Measurements from ENCODE around the gene SPECC1L.
A peak's percentile ranks its signal among the peaks of the same experiment; 100 is the strongest.
"Not testable (repeated sequence)": the region's sequence is repeated elsewhere in the genome, so short reads cannot be mapped to it uniquely, and the experiment has no call there.

The SPECC1L gene

DNA sequence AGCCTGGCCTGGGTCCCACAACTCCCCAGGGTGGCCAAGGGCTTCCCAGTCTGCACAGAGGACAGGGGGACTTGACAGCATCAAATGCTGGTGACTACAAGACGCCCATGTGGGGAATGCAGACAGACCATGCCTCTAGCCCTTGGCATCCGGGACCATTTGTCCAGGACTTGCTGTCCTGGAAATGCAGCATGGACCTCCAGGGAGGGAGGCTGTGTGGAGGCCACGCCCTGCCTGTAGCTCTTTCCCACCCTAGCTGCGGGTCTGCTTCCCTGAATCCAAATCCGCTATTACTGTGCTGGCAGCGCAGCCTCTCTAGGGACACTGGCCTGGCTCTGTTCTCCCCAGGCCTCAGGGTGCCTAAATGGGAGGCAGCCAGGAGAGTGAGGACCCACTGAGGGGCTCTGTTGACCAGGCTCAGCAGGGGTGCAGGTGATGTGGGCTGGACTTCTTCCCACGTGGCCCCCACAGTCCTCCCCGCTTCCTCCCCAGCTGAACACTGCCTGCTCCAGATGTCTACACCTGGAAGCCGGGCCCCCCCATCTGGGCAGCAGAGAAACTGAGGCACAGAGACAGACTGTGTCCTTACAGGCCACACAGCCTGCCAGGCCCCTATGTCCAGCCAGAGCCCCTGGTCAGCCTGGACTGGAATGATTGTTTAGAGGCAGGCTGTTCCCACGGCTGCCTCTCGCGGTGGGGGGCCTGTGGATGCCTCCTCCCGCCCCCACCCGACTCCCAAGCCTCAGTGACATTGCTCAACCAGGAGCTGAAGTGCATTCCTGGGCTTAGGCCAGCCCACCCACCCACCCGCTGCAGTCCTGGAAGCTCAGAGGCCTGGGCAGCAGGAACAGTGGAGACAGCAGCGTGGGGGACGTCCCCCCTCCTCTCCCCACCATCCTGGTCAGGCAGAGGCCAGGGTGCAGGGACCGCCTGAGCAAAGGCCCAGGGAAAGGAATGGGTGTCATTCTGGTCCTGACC lies 24.8 kb upstream of the SPECC1L start:
- not testable (repeated sequence) for DNase-seq (ENCODE audit: low read depth)

- DNase-seq (ENCODE audit: low read depth), result no peak
Observed at GRCh38 chr22:24247011-24247507, 23.6 kb upstream of the SPECC1L start.

- peak; percentile 15 for DNase-seq (ENCODE audit: low read depth)
Observed at GRCh38 chr22:24247564-24248344, 22.9 kb upstream of the SPECC1L start.

DNA sequence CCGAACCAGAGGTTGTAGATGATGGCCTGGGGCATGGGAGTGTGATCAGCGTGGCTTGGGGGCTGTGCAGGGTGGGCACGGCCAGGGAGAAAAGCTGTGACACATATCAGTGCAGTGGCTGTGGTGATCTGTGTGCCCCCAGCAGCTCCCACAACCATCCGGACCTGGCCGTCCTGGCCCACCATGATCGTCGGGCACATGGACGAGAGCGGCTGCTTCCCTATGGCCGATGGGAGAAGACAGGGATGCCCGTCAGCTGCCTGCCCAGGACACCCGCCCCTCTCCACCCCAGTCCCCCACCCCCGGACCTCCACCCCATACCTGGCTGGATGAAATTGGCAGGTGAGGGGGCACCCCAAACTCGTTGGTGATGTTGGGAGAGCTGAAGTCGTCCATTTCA lies 22.0 kb upstream of the SPECC1L start:
- DNase-seq (ENCODE audit: low read depth), result not testable (repeated sequence)

- DNase-seq (ENCODE audit: low read depth), result not testable (repeated sequence)
Observed at GRCh38 chr22:24249413-24249812, 21.2 kb upstream of the SPECC1L start.

GRCh38 chr22:24251286-24251685 lies 19.3 kb upstream of the SPECC1L start:
- DNase-seq (ENCODE audit: low read depth), result not testable (repeated sequence)

DNA sequence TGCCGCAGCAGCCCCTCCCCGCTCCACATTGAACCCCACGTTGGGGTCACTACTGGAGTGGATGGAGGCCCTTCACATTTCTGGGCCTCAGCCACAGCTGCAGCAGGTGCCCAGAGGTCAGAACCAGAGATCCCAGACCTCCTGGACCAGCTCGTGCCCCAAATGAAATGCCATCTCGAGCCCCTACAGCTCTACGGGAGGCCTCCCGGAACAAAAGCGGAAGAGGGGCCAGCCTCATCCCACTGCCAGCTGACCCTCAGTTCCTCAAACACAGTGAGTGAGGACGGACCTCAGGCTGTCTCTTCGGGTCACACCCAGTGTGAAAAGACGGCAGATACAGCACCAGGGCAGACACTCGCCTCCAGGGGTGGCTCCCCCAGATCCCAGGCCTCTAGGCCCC lies 17.5 kb upstream of the SPECC1L start:
- not testable (repeated sequence) for DNase-seq (ENCODE audit: low read depth)

DNA sequence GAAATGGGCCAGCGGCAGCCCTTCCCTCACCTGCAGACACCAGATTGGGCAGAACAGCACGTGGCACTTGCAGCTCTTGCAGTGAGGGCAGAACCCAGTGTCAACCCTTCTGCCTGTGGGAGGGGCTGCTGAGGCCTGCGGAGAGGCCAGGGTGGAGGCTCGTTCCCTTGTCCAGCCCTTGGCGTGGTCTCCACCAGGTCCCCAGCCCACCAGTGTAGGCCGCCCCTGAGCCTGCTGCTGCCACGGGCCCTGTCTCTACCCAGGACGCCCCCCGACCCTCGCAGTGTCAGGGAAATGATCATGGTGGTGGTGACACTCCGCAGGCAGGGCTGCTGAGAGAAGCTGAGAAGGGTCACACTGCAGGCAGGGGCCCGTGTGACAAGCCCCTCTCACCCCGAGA lies 14.5 kb upstream of the SPECC1L start:
- not testable (repeated sequence) for DNase-seq (ENCODE audit: low read depth)

GRCh38 chr22:24256736-24257135 lies 13.9 kb upstream of the SPECC1L start:
- DNase-seq (ENCODE audit: low read depth), result not testable (repeated sequence)

- DNase-seq (ENCODE audit: low read depth), result peak; percentile 44
Observed at GRCh38 chr22:24259459-24259858, 11.2 kb upstream of the SPECC1L start.

DNA sequence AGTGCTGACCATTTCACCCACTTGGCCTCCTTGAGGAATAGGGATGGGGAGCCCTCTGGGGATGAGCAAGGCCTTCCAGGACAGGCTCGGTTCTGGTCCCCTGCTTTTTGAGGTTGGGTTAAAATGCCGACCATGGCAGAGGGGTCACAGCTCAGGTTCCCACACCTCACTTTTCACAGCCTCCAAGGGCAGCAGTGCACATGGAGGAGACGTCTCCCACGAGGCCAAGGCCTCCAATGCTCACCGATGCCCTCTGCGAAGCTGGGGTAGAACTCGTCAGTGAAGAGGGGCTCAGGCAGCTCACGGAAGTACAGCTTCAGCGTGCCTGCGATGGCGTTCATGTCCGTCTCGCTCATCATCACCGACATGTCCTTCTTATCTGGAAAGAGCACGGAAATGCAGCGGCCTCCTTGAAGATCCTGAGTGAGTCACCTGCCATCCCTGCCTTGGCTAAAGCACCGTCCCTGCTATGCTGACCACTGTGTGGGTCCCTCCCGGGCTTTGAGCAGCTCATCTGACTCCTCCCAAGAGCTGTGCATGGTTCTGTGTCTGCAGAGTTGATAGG lies 8.4 kb upstream of the SPECC1L start:
- not testable (repeated sequence) for DNase-seq (ENCODE audit: low read depth)

DNA sequence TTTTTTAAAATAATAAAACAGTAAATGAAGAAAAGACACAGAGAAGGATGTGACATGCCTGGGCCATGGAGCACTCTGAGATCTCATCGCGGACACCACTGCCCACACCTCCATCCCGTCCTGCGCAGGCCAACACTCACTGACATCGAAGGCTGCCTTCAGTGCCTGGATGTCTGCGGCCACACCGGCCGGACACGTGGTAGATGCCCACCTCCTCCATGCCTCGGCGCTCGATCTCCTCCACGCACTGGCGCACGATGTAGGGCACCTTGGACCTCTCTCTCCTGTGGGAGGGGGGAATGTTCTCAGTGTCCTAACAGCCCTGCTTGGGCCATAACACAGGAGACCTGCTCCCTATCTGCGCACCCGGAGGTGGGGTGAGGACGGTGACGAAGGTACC lies 7.2 kb upstream of the SPECC1L start:
- DNase-seq (ENCODE audit: low read depth), result not testable (repeated sequence)

DNA sequence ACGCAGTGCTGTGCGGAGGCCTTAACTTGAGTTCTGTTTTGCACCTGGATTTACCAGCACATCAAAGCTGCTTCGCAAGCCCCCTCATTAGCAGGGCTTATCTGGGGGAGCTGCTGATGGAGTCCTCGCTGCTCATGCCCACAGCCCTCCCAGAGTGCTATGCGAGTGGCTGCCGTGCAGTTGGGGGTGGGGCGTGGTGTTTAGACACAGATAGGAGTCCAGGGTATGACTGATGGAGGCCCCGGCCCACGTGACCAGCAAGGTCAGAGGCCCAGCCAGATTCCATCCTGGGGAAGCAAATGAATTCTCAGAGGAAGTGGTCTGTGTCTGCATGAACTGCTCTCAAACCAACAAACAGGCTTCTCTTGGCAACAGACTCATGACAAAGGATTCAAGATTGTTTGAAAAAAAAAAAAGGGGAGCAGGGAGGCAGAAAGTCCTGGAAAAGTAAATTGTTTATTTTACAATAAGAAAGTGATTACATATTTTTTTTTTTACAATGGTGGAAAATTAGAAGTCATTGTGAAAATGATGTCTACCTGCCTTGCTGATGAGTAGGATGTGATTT lies 6.2 kb upstream of the SPECC1L start:
- not testable (repeated sequence) for DNase-seq (ENCODE audit: low read depth)

- DNase-seq (ENCODE audit: low read depth), result no peak
Observed at GRCh38 chr22:24265734-24266133, 4.9 kb upstream of the SPECC1L start.

DNA sequence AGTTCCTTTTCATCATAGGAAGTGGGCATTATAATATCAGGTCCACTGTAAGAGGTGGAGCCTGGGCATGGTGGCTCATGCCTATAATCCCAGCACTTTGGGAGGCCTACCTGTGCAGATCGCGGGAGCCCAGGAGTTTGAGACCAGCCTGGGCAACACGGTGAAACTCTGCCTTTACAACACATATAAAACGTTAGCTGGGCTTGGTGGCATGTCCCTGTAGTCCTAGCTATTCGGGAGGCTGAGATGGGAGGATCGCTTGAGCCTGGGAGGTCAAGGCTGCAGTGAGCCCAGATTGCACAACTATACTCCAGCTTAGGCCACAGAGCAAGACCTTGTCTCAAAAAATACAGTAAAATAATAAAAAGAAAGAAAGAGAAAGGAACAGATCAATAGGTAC lies 4.1 kb upstream of the SPECC1L start:
- DNase-seq (ENCODE audit: low read depth), result not testable (repeated sequence)

GRCh38 chr22:24271386-24271854 lies 789 bp downstream of the SPECC1L start:
- DNase-seq (ENCODE audit: low read depth), result no peak

DNA sequence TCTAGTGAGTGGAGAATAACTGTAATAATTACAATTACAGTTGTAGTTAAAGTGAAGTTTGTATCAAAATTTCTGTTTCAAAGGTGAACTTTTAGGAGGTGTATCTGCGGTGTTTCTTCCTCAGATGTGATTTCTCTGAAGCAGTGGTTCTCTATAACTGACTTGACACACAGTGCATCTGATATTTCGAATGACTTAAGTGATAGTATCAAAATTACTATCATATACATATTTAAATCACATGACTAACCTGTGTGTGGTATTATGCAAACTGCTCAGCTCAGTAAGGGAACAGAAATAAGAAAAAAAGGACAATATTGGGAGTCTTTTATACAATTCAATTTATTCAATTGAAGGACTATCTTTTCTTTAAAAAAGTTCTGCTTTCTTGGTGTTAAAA lies 2.4 kb downstream of the SPECC1L start:
- not testable (repeated sequence) for DNase-seq (ENCODE audit: low read depth)

DNA sequence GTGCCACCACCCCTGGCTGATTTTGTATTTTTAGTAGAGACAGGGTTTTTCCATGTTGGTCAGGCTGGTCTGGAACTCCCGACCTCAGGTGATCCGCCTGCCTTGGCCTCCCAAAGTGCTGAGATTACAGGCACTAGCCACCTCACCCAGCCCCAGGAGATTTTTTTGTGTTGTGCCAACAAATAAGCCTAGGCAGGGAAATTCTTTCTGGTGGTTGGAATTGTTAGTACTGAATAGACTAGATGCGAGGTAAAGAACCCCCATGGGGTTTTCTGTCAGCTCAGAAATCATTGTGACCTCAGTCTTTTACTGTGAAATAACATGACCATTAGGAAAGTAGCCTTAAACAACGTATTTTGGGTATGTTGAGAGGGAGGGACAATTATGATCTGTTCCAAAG lies 3.3 kb downstream of the SPECC1L start:
- not testable (repeated sequence) for DNase-seq (ENCODE audit: low read depth)

DNA sequence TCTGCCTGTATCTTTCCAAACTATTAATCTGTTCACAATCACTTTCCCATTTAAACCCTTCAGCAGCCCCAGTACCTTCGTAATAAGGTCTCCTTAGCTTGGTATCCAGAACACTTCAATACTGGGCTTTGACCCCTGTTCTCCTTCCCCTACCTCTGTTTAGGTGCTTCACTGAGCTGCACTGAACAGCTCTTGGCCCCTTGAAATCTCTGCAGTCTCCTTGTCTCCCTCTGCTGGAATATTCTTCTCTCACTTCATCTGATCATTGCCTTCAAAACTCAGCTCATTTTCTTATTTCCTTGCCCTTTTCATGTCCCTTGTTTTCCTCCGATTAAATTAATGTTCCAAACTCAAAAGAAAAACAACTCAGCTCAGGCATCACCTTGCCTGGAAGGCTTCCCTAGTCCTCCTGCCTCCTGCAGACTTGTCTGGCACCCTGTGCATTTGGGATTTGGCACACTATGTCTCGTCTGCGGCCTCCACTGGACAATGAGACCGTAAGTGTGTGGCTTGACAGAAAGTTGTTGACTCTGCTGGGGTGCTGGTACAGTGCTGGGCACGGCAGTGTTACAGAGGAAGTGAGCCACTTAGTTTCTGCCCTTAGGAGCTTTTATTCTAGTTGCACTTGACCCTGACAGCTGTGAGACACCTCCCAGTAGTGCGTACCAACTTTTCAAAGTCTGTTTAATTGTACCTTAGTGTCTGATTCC lies 4.2 kb downstream of the SPECC1L start:
- not testable (repeated sequence) for DNase-seq (ENCODE audit: low read depth)

GRCh38 chr22:24280363-24280762 lies 9.7 kb downstream of the SPECC1L start:
- not testable (repeated sequence) for DNase-seq (ENCODE audit: low read depth)

DNA sequence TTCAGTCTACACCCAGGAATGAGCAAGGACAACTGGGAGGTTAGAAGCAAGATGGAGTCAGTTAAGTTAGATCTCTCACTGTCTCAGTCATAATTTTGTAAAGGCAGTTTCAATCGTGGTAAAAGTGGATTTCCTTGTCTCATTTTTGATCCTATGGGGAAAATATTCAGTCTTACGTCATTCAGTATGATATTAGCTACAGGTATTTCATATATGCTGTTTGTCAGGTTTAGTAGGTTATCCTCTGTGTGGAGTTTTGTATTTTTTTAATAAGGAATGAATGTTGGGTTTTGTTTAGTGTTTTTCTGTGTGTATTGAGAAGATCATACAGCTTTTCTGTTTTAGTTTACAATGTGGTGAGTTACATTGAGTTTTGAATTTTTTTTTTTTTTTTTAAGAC lies 11.8 kb downstream of the SPECC1L start:
- DNase-seq (ENCODE audit: low read depth), result no peak

Measured in stimulated activated CD4-positive, alpha-beta T cell treated with anti-CD3 and anti-CD28 coated beads, Interleukin-2, amount 100 ng/mL, for 4 hours (primary cell).